Activated T-cell treated with anti-CD3 and anti-CD28 coated beads for 24 hours (primary cell): ENCODE data around the gene GRID2IP.

ENCODE experiments used
- DNase-seq: peaks from one replicate; pipeline ENCODE4 v3.0.0-alpha.2; 2020; ENCODE audit warnings: low read depth

Gene GRID2IP

DNA sequence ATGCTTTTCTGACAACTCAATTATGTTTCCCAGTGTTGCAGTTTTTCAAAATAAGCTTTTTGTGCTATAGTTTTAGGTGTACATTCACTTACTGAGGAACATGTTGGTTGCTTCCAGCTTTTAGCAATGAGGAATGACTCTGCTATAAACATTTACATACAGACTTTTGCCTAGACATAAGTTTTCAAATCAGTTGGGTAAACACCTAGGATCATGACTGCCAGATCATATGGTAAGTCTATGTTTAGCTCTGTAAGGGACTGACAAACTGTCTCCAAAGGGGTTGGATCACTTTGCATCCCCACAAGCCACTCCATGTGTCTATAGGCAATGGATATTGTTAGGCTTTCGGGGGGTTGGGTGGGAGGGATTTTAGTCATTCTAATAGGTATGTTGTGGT, 10.8 kb upstream of the GRID2IP start:
- no peak for DNase-seq

DNA sequence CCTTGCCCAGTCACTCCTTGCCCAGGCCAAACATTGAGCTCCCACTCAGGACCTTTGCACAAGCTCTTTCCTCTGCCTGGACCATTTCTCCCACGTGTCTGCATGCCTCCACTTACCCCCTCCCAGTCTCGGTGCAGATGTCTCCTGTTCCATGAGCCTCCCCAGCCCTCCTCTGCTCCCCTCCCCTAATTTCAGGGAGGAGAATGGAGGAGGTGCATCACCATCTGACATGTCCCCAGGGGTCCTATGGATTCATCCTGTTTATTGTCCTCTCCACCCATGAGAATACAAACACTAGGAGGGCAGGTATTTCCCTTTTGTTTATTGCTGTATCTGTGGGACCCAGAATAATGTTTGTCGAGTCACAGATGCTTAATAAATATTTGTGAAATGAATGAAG, 8.6 kb upstream of the GRID2IP start:
- DNase-seq, result no peak

DNA sequence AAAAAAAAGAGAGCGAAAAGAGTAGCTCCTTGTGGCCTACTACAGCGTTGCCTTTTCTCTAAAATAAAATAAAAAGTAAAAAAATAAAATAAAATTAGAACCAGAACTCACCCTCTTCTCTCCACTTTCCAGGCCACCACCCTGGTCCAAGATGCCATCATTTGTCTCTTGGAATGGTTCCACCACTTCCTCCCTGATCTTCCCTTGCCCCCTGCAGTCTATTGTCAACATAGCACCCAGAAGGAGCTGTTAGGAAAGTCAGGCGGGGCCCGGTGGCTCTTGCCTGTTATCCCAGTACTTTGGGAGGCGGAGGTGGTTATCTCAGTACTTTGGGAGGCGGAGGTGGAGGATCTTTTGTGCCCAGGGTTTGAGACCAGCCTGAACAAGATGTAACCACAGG, 7.6 kb upstream of the GRID2IP start:
- DNase-seq, result no peak

DNA sequence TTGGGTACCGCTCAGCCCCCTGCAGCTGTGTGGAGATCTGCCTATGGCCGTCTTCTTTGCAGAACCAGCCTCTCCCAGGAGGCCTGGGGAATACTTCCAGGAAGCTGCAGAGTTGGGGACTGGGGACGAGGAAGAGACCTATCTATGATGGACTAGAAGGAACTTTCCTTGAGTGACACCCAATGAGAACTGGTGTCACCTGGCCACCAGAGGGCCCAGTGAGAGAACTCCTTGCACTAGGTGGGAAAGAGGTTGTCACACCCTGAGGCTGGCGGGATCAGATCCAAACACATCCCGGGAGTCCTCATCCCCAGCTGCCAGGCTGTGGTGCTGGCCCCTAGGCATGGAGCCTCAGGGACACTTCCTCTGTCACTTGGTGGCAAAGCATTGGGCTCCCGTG, 4.9 kb upstream of the GRID2IP start:
- DNase-seq, result no peak

DNA sequence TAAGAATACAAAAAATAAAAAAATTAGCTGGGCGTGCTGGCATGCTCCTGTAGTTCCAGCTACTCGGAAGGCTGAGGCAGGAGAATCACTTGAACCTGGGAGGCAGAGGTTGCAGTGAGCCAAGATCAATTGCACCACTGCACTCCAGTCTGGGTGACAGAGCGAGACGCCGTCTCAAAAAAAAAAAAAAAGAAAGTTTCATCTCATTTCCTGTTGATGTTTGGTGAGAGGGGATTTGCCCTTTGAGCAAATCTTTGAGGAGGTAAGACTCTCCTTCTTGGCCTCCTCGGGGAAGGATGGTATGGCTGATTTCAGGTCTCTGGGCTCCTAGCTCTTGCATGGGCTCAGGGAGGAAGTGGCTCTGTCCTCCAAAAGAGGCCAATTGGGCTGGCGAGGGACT, 3.6 kb upstream of the GRID2IP start:
- DNase-seq, result no peak

DNA sequence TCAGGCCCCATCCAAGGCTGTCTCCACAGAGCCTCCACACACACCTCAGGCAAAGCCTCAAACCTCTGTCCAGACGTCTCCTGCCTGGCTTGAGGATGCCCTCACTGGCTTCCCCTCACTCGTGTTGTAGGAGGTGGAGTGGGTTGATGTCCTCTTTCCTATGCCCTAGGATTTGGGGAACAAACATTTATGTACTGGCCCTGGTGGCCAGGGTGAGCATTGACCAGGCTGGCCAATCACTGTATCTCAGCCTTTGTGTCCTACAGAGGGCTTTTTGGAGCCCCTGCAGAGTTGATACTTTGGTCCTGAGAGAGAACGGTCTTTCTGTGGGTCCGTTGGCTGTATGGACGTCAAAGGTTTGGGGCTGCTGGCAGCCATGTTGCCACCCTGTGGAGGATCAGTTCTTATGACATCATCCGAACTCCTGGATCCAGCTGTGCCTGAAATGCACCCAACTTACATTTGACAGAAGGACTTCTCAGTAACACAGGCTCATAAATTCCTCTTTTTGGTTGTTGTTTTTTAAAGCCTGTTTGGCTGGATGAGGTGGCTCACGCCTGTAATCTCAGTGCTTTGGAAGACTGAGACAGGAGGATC, 2.3 kb upstream of the GRID2IP start:
- no peak for DNase-seq

DNA sequence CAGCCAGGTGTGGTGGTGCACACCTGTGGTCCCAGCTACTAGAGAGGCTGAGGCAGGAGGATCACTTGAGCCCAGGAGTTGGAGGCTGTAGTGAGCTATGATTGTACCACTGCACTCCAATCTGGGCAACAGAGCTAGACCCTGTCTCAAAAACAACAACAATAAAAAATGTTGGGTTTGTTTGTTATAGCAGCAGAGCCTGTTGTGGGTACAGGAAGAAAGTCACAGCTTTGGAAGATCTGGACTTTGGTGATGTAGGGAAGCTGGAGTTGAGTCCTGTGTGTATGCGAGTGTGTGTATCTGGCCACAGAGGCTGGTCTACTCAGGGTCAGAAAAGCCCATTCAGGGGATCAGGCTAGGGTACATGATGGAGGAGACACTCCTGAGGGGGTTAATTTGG, 3.9 kb downstream of the GRID2IP start:
- DNase-seq, result no peak

DNA sequence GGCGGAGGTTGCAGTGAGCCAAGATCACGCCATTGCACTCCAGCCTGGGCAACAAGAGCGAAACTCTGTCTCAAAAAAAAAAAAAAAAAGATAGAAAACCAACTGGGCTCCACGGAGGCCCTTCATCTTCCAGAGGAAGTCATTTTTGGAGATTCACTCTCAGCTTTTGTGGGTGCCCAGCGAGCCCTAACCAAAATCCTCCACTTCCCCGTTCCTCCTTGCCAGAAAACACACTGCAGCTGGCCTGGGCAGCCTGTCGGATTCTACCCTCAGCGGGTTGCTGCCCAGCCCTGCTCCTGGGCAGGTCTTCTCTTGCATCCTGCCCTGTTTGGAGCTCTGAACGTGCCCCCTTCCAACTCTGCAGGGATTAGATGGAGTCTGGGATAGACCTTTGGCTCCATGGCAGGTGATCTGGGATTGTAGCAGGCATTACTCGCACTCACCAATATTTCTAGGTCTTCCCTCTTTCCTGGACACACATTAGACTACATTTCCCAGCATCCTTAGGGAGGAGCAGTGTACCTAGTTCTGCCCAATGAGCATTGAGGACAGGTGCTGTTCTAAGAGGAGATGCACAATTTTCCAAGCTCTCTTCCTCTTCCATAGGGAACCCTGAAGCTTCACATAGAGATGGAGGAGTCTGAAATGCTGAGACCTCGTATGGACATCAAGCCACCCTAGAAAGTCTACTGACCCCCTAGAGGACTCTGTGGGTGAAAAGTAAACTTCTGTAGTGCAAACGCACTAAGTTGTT, 4.6 kb downstream of the GRID2IP start:
- DNase-seq, result no peak

DNA sequence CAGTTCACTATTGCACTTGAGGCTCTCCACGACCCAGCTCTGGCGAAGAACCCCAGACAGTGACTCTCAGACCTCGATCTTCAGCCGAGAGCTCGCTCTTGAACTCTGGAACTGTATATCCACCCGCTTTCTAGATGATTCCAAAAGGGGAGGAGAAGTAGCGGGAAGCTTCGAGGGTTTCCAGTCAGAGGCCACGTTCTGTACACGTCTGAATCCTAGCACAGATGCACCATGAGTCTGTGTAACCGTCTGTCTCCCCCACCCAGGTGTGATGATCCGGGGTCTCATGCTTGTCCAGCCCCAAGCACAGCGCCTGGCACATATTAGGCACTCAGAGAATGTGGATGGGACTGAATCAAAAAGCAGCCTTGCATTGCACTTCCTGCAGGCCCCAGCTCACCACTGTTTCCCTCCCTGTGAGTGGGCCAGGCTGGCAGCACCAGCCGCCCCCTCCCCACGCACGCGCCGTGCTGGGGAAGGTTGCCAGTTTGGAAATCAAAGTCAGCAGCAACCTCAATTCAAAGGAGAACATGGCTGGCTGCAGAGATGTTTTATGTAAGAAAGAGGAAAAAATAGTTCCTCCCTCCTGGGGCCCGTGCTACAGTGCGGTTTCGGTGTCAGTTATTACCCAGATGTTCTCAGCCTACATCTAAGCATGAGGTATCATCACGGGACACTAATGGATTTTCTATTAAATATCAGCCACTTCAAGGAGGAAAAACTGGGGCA, 5.7 kb downstream of the GRID2IP start:
- DNase-seq, result no peak

DNA sequence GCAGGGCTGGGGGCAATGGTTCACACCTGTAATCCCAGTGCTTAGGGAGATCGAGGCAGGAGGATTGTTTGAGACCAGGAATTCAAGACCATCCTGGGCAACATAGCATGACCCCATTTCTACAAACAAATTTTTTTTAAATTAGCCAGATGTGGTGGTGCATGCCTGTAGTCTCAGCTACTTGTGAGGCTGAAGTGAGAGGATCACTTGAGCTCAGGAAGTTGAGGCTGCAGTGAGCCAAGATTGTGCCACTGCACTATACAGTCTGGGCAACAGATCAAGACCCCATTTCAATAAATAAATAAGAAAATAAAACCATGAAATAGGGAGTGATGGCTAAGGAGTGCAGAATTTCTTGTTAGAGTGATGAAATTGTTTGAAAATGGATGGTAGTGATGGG, 8.9 kb downstream of the GRID2IP start:
- no peak for DNase-seq

DNA sequence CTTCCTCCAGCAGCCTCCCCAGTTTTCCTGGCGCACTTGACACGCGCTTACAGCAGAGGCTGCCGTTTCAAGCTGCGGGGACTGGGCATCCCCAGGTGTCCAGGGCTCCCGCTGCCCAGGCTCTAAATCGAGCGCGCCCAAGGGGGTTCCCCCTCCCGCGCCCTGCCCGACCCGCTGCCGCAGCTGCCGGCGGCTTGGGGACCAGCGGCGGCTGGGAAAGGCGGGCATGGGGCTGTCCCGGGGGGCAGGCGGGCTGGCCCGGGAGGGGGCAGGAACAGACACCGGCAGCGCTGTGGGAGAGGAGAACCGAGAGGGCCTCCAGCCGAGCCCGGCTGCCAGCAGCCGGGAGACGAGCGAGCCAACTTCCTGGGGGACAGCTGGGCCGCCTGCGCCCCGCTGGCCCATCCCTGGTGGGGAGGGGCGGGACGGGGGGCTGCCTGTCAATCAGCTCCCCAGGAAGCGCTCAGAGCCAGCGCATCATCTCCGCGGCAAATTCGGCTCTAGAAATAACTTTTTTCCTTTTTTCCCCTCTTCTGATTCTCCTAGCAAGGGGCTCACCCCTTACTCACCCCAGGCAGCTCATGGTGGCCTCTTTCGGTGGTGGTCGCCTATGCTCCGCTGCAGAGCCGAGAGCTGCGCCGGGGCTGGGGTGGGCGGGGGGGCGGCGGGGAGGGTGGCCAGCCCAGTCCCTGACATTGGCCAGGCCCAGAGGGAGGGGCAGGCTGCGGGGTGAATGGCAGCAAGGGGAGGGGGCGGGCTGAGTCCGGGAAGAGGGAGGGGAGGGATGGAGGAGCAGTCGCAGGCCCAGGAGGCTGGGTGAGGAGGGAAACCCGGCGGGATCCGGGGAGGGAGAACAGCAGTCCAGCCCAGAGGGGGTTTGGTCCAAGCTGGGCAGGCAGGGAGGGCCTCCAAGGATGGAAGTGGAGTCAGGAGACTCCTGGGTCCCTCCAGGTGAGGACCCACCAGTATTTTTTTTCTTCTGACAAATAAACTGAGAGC, 14.7 kb downstream of the GRID2IP start:
- no peak for DNase-seq

DNA sequence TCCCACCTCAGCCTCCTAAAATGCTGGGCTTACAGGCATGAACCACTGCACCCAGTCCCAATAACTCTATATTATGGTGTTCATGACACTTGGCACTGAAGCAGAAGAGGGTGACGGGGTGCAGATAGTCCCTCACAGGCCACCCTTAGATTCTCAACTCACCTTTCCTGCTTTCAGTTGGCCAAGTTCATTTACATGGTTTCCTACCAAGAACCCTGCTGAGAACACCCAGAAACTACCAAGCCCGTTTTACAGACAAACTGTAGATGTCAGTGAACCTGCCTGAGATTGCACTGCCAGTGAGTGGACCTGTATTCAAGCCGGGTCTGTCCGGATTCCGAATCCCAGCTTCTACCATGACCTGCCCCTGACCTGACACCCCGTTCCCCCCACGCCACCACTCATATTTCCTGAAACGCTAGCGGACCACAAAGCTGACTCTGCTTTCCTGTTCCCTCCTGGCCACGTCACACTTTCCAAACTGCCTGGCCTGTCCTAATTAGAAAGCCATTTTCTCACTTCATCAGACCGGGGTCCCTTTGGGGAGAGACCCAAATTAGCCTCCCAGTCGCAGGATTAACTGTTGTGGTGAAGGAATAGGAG, 17.3 kb downstream of the GRID2IP start:
- DNase-seq, result peak; percentile 28

DNA sequence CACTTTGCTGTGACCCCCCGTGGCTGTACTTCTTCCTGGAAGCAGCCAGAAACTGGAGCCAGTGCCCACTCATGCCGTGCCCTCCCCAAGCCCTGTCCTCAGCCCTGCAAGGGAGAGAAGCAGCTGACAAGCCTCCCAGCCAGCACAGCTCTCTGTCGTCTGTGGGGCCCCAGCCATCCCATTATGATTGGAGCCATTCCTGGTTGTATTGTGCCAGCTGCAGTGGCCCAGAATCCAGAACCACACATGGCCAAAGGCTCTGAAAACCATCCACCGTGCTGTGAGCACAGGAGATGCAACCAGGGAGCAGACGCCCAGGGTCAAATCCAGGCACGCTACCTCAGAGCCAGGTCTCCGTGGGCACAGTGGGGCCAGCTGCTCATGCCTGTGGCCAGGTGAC, 18.7 kb downstream of the GRID2IP start:
- no peak for DNase-seq

DNA sequence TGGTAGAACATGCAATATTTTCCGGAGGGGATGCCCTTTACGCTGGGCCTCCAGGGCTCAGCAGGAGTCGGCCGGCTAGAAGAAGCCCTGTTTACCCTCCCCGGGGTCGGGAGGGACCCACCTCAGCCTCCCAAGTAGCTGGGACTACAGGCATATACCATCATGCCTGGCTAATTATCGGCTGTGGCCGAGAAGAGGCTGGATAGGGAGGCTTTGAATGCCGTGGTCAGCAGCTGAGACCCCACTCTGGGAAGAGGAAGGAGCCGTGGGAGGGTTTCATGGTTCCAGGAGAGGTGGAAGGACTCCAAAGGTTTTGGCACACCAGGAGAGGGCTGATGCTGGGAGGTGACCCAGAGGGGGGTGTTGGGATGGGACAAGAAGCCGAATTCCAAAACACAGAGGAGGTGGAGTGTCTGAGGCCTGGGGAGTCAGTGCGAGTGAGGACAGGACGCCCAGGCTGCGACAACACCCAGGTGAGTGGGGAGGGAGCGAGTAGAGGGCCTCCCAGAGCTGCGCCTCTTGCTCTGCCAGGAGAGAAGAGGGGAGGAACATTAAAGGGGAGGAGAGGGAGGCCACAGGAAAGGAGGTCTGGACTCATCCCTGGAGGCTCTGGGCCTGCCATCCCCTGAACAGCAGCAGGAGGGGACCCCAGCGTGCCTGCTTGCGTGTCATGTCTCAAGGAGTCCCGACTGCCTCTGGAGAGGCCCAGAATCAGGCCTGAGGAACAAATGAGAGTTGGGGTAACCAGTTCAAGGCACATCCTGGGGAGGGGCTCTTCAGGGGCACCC, 19.6 kb downstream of the GRID2IP start:
- no peak for DNase-seq

DNA sequence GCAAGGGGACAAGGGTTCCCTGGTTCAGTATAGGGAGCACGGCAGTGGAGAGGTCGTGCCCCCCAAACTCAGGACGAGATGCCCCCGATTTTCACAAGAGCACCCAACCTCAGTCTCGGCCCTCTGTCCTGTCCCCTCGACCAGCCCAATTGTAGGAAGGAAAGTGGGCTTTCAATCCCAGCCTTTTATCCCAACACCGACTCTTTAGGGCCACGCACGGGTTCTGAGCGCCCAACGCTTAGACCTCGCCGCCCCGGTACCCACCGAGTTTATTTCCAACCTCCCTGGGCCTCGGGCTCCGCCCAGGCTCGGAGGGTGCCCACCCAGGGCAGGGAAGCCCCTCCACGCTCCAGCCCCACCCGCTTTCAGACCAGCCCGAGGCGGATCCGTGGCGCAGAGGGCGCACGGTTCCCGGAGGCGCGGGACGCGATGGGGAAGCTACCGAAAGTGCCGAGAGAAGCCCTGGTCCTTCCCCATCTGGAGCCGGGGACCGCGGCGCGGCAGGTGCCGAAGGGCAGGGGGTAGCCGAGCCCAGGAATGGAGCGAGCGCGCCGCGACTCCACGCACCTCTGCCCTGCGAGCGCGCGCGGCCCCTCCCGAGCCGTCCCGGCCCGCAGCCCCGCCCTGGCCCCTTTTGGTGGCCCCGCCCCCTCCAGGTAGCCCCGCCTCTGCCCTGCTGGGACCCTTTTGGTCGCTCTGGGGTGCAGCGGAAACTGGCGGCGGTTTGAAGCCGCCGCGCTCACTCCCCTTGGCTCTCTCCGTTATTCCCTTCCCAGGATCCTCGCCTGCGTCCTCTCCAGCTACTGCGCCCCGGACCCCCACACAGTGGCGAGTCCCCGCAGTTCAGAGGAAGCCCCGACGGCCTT, 20.4 kb downstream of the GRID2IP start:
- peak; percentile 41 for DNase-seq

DNA sequence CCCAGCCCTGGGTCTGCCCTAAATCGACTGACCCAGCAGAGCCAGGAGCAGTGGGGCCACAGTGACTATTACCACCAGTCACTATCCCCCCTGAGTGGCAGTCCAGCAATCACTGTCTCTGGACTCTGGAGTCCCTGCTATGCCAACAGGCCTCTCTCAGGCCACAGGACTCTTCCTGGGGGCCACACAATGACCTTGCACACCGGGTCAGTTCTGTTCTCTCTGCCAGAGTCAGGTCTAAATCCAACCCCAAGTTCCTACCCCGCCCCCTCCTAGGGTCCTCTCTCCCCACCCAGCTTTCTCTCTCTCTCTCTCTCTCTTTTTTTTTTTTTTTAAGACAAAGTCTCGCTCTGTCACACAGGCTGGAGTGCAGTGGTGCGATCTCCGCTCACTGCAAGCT, 21.6 kb downstream of the GRID2IP start:
- DNase-seq, result no peak

DNA sequence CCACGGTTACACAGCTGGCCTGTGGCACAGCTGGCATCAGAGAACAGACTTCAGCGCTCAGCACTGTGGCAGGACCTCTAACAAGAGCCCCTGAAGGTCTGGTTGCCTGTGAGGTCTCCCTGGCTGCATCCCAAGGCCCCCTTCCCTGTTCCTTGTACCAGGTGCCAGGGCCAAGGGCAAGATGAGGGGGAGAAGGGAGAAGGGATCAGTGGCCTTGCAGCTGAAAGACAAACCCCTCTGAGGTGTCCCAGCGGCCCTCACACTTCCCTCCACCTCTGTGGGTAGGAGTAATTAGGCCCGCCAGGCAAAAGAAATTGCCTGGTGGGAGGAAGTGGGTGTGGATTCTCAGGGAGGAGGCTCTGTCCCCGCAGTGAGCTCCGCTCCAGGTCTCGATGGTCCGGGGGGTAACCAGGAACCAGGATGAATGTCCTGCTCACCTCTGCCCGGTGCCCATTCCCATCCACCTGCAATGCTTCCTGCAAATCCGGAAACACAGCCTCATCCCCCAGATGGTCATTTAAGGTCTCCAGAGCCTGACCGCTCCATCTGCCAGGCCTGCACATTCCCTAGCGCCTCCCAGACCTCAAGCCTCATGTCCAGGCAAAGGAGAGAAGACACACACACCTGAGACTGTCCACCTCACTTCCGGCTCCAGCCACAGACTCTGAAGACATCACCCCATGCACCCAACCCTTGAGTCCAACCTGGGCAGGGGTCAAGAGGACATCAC, 22.7 kb downstream of the GRID2IP start:
- DNase-seq, result no peak

DNA sequence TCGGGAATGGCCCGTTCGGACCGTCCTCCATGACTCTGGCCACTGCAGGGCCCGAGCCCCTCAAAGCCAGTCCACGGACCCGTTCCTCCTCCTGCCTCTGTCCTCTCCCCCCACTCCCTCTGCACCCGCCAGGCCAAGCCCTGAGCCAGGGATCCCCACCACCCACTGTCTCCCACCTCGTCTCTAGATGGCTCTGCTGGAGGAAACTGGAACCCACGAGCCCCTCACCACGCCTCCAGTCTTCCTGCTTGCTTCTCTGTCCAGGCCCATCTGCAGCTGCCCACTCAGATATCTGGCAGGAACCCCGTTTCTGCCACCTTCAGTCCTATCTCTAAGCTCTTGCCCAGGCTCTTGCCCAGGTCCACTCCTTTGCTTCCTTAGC, 24.3 kb downstream of the GRID2IP start:
- no peak for DNase-seq
